Tibial nerve (tissue), 4 donors: ENCODE data around the gene HSP90AB1.

Experiments
- EP300 ChIP-seq, 2 donors: sonication (generic); formaldehyde crosslinking; IDR thresholded peaks; one replicate each; pipeline ENCODE4 v1.6.1; 2017; ENCODE audit warnings: antibody characterized with exemption in 2 of 2, mild to moderate bottlenecking in 1 of 2
- POLR2A ChIP-seq, 2 donors: fragments of 450-650 bp; IDR thresholded peaks; one replicate each; pipeline ENCODE4 v1.6.1; 2017; ENCODE audit warnings: antibody characterized with exemption in 2 of 2, mild to moderate bottlenecking in 2 of 2, moderate library complexity in 2 of 2
- TF ChIP-seq, protein P1 (sequence below), 5 experiments: fragments of 200-600 bp in 3 of 5; fragments of 450-650 bp in 2 of 5; sonication (generic) in 3 of 5; IDR thresholded peaks; one replicate each; pipeline ENCODE4 v1.5.1; 2016 to 2019; ENCODE audit warnings: antibody characterized with exemption in 5 of 5, mild to moderate bottlenecking in 3 of 5, moderate library complexity in 2 of 5

DNA sequence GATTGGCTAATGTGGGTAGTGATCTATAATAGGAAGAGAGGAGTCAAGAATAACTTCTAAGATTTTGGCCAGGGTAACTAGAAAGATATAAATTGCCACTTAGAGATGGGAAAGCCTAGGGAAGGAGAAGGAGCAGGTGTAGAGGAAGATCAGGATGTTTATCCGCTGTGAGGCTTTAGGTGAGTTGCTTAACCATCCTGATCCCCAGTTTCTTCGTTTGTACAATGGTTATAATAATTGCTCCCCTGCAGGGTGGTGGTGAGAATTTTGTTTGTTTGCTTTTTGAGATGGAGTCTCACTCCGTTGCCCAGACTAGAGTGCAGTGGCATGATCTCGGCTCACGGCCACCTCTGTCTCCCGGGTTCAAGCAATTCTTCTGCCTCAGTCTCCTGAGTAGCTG lies 32.6 kb upstream of the HSP90AB1 start:
- TF ChIP-seq, protein P1, sequence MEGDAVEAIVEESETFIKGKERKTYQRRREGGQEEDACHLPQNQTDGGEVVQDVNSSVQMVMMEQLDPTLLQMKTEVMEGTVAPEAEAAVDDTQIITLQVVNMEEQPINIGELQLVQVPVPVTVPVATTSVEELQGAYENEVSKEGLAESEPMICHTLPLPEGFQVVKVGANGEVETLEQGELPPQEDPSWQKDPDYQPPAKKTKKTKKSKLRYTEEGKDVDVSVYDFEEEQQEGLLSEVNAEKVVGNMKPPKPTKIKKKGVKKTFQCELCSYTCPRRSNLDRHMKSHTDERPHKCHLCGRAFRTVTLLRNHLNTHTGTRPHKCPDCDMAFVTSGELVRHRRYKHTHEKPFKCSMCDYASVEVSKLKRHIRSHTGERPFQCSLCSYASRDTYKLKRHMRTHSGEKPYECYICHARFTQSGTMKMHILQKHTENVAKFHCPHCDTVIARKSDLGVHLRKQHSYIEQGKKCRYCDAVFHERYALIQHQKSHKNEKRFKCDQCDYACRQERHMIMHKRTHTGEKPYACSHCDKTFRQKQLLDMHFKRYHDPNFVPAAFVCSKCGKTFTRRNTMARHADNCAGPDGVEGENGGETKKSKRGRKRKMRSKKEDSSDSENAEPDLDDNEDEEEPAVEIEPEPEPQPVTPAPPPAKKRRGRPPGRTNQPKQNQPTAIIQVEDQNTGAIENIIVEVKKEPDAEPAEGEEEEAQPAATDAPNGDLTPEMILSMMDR (IDR thresholded peaks at IDR 0.05) = no peak
- TF ChIP-seq POLR2A (IDR thresholded peaks at IDR 0.05) (no peak), EP300 (IDR thresholded peaks at IDR 0.05) (no peak)
